Sigmoid colon (tissue), 7 donors: ENCODE data around the gene SPTBN4. TPM values are rescaled to one million over a fixed set of nuclear protein-coding genes. Genes with fewer than 3 reads are reported as not detected.

Experiments
- DNase-seq: peaks from one replicate; pipeline ENCODE4 v3.0.0-alpha.2; 2019
- H3K27ac ChIP-seq, 4 donors: fragments of 200-600 bp; sonication (generic); one replicate each; pipeline ENCODE4 v1.5.1; 2016 to 2019; ENCODE audit warnings: mild to moderate bottlenecking in 1 of 4
- H3K27me3 ChIP-seq, 3 donors: fragments of 200-600 bp; sonication (generic); one replicate each; pipeline ENCODE4 v1.5.1; 2019; ENCODE audit warnings: mild to moderate bottlenecking in 1 of 3
- H3K36me3 ChIP-seq, 4 donors: fragments of 200-600 bp; sonication (generic); one replicate each; pipeline ENCODE4 v1.5.1; 2016 to 2019
- H3K4me1 ChIP-seq, 4 donors: fragments of 200-600 bp; sonication (generic); one replicate each; pipeline ENCODE4 v1.5.1; 2017 to 2019
- H3K4me3 ChIP-seq, 4 donors: fragments of 200-600 bp; sonication (generic); one replicate each; pipeline ENCODE4 v1.5.1; 2017 to 2019; ENCODE audit warnings: mild to moderate bottlenecking in 2 of 4, moderate library complexity in 1 of 4
- H3K9me3 ChIP-seq, 4 donors: fragments of 200-600 bp in 3 of 4; sonication (generic) in 3 of 4; one replicate each; pipeline versions ENCODE4 v1.5.1 to v1.6.1; 2013 to 2019
- EP300 ChIP-seq, 4 donors: sonication (generic); formaldehyde crosslinking; IDR thresholded peaks; one replicate each; pipeline ENCODE4 v1.6.1; 2017; ENCODE audit warnings: antibody characterized with exemption in 4 of 4
- POLR2A ChIP-seq, 2 donors: fragments of 450-650 bp; IDR thresholded peaks; one replicate each; pipeline ENCODE4 v1.6.1; 2016; ENCODE audit warnings: antibody characterized with exemption in 2 of 2, mild to moderate bottlenecking in 2 of 2, moderate library complexity in 2 of 2
- POLR2AphosphoS5 ChIP-seq, 4 donors: sonication (generic); formaldehyde crosslinking; IDR thresholded peaks; one replicate each; pipeline ENCODE4 v1.6.1; 2017; ENCODE audit warnings: antibody characterized with exemption in 4 of 4
- WGBS, 2 donors: extraction: QIAGEN DNeasy Blood & Tissue Kit; methylation state at CpG; one replicate each; pipeline ENCODE4 v1.1.7; 2013; 5-methylcytosine and 5-hydroxymethylcytosine counted together
- intact Hi-C: fragments of 100-400 bp; cut with DNase I; formaldehyde crosslinking; loops from one replicate; pipeline ENCODE4 v1.15.1; 2023
- polyA plus RNA-seq, 3 donors: library from polyadenylated mRNA; stranded (reverse); fragments of 200-250 nt; gene quantifications; one replicate each; pipeline ENCODE4 v1.2.3, GENCODE V29; 2013
- total RNA-seq, 4 donors: library from RNA; depleted of rRNA; stranded (reverse); fragments of >200 nt; gene quantifications; one replicate each; pipeline ENCODE4 v1.1.0, GENCODE V29; 2016
- TF ChIP-seq, protein P1 (sequence below), 4 experiments: fragments of 450-650 bp in 3 of 4; fragments of 200-600 bp in 1 of 4; IDR thresholded peaks; one replicate each; pipeline ENCODE4 v1.5.1; 2016 to 2019; ENCODE audit warnings: antibody characterized with exemption in 4 of 4, mild to moderate bottlenecking in 3 of 4, moderate library complexity in 2 of 4
- donor health status: healthy with polysubstance abuse.
- donor health status: Bipolar disorder and iron deficiency.
- donor health status: healthy.

SPTBN4 gene
- total and polyA plus RNA-seq, 7 donors, result 0.23 to 5.0 (median 1.8) TPM; not detected in 1

DNA sequence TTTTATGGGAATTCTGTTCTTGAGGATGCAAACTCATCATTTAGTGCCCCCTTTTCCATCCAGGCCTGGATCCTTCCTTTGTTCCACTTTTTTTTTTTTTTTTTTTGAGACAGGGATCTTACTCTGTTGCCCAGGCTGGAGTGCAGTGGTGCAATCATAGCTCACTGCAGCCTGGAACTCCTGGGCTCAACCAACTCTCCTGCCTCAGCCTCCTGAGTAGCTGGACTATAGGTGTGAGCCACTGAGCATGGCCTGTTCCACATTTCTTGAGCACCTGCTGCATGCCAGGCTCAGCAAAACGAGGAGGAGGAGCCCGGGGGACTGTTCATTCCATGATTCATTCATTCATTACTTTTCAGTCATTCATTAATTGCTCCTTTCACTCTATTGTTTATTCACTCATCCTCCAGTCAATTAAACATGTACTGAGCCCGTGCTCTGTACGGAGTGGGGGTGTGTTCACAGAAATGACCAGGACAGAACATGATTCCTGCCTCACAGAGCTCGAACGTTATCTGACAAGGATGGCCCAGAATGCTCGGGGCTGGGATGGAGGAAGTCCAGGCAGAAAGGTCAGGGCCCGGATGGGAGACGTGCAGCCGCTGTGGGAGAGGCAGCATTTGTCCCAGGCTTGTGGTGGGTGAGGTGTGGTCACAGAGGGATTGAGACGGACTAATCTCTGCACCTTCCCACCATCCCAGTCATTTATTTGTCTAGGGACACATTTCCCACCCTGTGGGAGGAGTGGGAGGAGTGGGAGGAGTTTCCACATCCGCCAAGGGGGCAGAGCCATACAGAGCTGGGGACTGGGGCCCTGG lies 58.6 kb downstream of the SPTBN4 start:
- intact Hi-C loops, result loop anchor here (5.0 to 10.0 kb wide), 3 partner anchors 58 to 221 kb away; partner anchors contain the start of genes BLVRB and SPTBN4

DNA sequence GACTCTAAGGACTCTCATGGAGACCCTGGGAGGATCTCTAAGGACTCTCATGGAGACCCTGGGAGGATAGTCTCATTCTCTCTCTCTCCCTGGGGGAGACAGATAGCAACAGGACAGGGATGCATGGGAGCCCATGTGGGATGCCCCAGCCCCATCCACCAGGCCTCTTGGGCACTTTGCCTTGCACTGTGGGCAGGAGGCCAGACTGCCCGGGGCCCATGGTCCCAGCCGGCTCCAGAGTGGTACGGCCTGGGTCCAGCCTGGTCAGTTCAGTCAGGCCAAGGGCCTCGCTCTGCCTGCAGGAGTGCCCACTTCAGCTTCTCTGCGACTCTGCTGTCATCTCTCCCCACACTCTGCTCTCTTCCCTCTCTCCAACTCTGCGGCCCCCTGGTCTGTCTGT lies 61.3 kb downstream of the SPTBN4 start:
- intact Hi-C loops, result loop anchor here (2.0 to 10.0 kb wide), 5 partner anchors 43 to 223 kb away; partner anchors contain the start of genes BLVRB and SPTBN4
- Histone ChIP-seq H3K4me1 (peaks cover 0 to 18% (median 15%) of the 10 kb centered on the region in 4 donors), H3K27ac (no peak overlapping the region), H3K27me3 (peaks cover 0 to 6% (median 6%) of the 10 kb centered on the region in 3 donors), H3K9me3 (no peaks in the 10 kb centered on the region), H3K36me3 (no peaks in the 10 kb centered on the region), H3K4me3 (no peak overlapping the region)
- no peak for DNase-seq
- no peak for TF ChIP-seq POLR2A (IDR thresholded peaks at IDR 0.05)
- TF ChIP-seq, protein P1, sequence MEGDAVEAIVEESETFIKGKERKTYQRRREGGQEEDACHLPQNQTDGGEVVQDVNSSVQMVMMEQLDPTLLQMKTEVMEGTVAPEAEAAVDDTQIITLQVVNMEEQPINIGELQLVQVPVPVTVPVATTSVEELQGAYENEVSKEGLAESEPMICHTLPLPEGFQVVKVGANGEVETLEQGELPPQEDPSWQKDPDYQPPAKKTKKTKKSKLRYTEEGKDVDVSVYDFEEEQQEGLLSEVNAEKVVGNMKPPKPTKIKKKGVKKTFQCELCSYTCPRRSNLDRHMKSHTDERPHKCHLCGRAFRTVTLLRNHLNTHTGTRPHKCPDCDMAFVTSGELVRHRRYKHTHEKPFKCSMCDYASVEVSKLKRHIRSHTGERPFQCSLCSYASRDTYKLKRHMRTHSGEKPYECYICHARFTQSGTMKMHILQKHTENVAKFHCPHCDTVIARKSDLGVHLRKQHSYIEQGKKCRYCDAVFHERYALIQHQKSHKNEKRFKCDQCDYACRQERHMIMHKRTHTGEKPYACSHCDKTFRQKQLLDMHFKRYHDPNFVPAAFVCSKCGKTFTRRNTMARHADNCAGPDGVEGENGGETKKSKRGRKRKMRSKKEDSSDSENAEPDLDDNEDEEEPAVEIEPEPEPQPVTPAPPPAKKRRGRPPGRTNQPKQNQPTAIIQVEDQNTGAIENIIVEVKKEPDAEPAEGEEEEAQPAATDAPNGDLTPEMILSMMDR (IDR thresholded peaks at IDR 0.05), result no peak
- 79 to 89% methylated on average over 6 of the region's 6 CpGs for WGBS, 2 donors

More for the DNA sequence above, 58.6 kb downstream of the SPTBN4 start:
- DNase-seq, result no peak
- peaks cover 5 to 24% (median 6%) of the 10 kb centered on the region in 3 donors for H3K27me3 ChIP-seq
- TF ChIP-seq POLR2AphosphoS5 (IDR thresholded peaks at IDR 0.05) (no peak), POLR2A (IDR thresholded peaks at IDR 0.05) (no peak), EP300 (IDR thresholded peaks at IDR 0.05) (no peak)
- H3K36me3 ChIP-seq, result no peaks in the 10 kb centered on the region
- WGBS, 2 donors, result 40 to 58% methylated on average over 12 of the region's 12 CpGs
- no peak overlapping the region for H3K27ac ChIP-seq
- H3K4me1 ChIP-seq, result peaks cover 0 to 14% (median 11%) of the 10 kb centered on the region in 4 donors
- H3K4me3 ChIP-seq, result no peak overlapping the region
- H3K9me3 ChIP-seq, result no peaks in the 10 kb centered on the region

DNA sequence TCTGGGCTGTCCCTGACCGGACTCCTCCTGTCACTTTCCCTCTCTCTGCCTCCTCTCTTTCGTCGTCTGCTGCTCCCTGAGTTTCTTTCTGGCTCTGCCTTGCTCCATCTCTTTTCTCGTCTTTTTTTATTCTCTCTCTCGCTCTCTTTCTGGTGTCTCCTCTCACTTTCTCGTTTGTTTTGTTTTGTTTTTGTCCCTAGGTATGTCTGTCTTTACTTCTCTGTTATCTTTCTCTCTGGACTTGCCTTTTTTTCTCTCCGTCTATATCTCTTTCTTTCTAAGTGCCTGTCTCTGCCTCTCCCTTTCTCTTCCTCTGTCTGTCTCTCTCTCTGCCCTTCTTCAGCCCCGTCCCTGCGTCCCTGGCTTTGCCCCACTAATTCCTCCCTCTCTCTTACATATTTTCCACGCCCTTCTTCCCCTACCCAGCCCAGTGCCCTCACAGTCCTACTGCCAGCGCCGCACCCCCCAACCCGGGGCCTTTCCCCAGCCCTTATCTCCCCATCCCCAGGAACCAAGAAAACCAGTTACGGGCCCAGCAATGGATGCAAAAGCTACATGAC lies 61.8 kb downstream of the SPTBN4 start:
- DNase-seq, result no peak
- Histone ChIP-seq H3K27ac (no peak overlapping the region), H3K9me3 (no peaks in the 10 kb centered on the region), H3K36me3 (no peaks in the 10 kb centered on the region), H3K27me3 (peaks cover 0 to 6% (median 6%) of the 10 kb centered on the region in 3 donors), H3K4me3 (no peak overlapping the region), H3K4me1 (peaks cover 0 to 18% (median 15%) of the 10 kb centered on the region in 4 donors)
- TF ChIP-seq POLR2A (IDR thresholded peaks at IDR 0.05), result no peak
- TF ChIP-seq, protein P1 (IDR thresholded peaks at IDR 0.05), result no peak
- WGBS, 2 donors, result 65 to 73% methylated on average over 14 of the region's 14 CpGs
- intact Hi-C loops, result loop anchor here (1.0 to 10.0 kb wide), 6 partner anchors 42 to 224 kb away; partner anchors contain the start of genes BLVRB and SPTBN4

DNA sequence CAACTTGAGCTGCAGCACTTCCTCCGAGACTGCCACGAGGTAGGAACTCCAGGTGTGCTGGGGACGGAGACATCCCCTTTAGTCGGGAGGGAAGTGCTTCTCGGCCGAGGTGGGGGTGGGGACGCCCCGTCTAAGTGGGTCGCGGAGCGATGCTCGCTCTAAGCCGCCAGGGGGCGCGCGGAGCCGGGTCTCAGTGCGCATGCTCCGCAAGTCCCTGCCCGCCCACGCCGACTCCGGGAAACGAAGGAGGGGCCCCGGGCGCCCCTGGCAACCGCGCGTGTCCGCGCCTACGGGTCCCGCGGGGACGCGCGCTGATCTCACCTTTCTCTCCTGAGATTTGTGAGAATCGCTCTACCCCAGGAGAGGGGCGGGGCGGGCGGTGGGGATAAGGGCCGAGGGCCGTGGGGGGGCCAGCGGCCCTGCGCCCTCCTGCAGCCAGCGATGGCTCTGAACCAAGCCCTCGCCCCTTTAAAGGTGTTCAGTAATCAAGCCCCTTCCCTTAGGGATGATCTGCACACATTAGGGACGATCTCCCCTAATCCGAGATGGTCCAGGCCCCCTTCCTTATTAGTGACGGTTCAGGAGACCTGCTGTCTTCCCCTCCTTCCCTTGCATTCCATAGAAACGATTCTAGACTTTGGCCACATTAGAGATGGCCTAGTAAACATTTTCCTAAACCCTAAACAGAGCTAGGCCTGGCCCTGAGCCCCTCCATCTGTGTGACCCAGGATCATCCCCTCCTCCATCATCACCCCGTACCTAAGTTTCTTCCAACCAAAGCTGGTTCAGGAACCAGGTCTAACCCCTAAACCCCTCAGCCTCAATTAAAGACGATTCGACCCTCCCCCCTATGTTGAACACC lies 62.5 kb downstream of the SPTBN4 start:
- Histone ChIP-seq H3K36me3 (peaks cover 0 to 5% (median 0%) of the 10 kb centered on the region in 4 donors), H3K27ac (peak overlapping the region in 3 of 4 donors; percentile 43 to 55 (median 52)), H3K4me3 (peak overlapping the region; percentile 20 to 61 (median 56)), H3K27me3 (peaks cover 0 to 6% (median 6%) of the 10 kb centered on the region in 3 donors), H3K4me1 (peaks cover 0 to 18% (median 15%) of the 10 kb centered on the region in 4 donors), H3K9me3 (peaks cover 0 to 4% (median 0%) of the 10 kb centered on the region in 4 donors)
- intact Hi-C loops, result loop anchor here (1.0 to 10.0 kb wide), 6 partner anchors 41 to 225 kb away; partner anchors contain the start of genes BLVRB and SPTBN4
- peak; percentile 92 for DNase-seq
- 2 to 3% methylated on average over 54 of the region's 54 CpGs for WGBS, 2 donors
- TF ChIP-seq POLR2A (IDR thresholded peaks at IDR 0.05) (no peak), POLR2AphosphoS5 (IDR thresholded peaks at IDR 0.05) (peak in 1 of 4 donors; percentile 50), EP300 (IDR thresholded peaks at IDR 0.05) (no peak)
- TF ChIP-seq, protein P1 (IDR thresholded peaks at IDR 0.05), result peak; percentile 94 to 96 (median 94)
